PC-9 (cell line): Measurements from ENCODE around the gene AIG1.

Experiments
- EZH2 ChIP-seq: fragments of 200-600 bp; sonication (generic); IDR thresholded peaks from 2 replicates; pipeline ENCODE4 v1.8.0; 2017; ENCODE audit warnings: antibody characterized with exemption, low read depth
- TF ChIP-seq, protein P1 (sequence below): fragments of 200-600 bp; sonication (generic); conservative IDR thresholded peaks from 2 replicates; pipeline ENCODE4 v1.6.1; 2017; ENCODE audit warnings: mixed run types, antibody characterized with exemption, mild to moderate bottlenecking, moderate library complexity

DNA sequence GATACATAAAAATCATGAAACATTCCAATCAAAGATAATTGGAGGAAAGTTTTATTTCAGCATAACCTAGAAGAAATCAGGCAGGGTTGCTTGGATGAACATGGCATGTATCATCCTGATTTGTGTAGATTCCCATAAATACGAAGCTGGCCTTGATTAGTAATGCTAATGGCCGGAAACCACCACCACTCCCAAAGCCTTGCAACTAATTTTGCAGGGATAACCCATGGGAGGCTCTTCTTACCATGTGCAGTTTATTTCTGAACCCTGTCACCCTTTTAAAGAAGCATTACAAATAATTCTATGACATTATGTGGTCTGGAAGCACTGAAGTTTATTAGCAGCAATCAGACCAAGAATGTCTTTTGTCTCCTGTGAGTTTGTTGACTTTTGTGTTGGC lies 80.8 kb downstream of the AIG1 start:
- TF ChIP-seq, protein P1, sequence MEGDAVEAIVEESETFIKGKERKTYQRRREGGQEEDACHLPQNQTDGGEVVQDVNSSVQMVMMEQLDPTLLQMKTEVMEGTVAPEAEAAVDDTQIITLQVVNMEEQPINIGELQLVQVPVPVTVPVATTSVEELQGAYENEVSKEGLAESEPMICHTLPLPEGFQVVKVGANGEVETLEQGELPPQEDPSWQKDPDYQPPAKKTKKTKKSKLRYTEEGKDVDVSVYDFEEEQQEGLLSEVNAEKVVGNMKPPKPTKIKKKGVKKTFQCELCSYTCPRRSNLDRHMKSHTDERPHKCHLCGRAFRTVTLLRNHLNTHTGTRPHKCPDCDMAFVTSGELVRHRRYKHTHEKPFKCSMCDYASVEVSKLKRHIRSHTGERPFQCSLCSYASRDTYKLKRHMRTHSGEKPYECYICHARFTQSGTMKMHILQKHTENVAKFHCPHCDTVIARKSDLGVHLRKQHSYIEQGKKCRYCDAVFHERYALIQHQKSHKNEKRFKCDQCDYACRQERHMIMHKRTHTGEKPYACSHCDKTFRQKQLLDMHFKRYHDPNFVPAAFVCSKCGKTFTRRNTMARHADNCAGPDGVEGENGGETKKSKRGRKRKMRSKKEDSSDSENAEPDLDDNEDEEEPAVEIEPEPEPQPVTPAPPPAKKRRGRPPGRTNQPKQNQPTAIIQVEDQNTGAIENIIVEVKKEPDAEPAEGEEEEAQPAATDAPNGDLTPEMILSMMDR, result no peak
- TF ChIP-seq EZH2, result no peak
